Measurements from ENCODE around the gene PPP3R2.

PPP3R2 gene

DNA sequence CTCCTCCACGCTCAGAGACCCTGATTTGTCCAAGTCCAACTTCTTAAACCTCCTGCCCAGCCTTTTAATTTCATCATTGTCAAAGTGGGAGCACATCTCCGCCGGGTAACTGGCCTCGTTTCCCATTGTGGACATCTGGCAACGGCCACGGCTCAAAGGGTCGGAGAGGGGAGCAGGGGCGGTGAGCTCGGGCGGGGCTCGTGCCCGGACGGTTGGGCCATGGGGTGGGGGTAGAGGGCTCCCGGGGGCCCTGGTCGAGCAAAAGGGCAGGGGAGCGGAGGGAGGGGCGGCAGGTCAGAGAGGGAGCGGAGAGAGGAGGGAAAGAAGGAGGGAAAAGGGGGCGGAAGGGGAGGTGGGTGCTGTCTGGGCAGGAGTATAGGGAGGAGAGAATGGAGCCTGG, at the start of gene PPP3R2:
TSS of gene PPP3R2 (minus strand) at position 174 of the 400 bp plus-strand sequence. CDS start at position 126, 48 bp downstream.
- TF ChIP-seq, protein P1, sequence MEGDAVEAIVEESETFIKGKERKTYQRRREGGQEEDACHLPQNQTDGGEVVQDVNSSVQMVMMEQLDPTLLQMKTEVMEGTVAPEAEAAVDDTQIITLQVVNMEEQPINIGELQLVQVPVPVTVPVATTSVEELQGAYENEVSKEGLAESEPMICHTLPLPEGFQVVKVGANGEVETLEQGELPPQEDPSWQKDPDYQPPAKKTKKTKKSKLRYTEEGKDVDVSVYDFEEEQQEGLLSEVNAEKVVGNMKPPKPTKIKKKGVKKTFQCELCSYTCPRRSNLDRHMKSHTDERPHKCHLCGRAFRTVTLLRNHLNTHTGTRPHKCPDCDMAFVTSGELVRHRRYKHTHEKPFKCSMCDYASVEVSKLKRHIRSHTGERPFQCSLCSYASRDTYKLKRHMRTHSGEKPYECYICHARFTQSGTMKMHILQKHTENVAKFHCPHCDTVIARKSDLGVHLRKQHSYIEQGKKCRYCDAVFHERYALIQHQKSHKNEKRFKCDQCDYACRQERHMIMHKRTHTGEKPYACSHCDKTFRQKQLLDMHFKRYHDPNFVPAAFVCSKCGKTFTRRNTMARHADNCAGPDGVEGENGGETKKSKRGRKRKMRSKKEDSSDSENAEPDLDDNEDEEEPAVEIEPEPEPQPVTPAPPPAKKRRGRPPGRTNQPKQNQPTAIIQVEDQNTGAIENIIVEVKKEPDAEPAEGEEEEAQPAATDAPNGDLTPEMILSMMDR (IDR thresholded peaks at IDR 0.05; ENCODE audit: insufficient read depth, low read depth, low read length, missing control alignments), result no peak
- H3K4me3 ChIP-seq (ENCODE audit: low read depth, low read length), result no peak within 1 kb of the TSS
- no peak for DNase-seq (ENCODE audit: low read depth)

- TF ChIP-seq, protein P1 (IDR thresholded peaks at IDR 0.05; ENCODE audit: insufficient read depth, low read depth, low read length, missing control alignments), result no peak
- DNase-seq (ENCODE audit: low read depth), result no peak
- H3K4me3 ChIP-seq (ENCODE audit: low read depth, low read length), result no peak overlapping the region
Observed at GRCh38 chr9:101639785-101640665, 45.3 kb upstream of the PPP3R2 start.

DNA sequence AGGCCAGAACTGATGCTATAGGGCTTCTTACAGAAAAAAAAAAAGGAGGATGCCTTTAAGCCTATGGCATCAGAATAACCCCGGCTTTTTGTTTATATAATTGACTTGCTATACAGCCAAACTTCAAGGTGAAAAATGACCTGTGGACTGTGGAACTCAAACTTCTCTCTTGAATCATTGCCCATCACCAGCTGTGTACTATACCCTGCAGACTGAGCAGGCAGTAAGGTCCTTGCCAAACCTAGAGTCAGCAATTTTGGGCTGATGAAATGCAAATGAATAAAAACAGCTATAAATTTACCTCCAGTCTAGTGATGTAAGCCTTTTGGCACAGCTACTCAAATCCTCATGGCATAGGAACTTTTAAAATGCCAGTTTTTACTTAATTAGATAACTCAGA, 44.5 kb upstream of the PPP3R2 start:
- TF ChIP-seq, protein P1 (IDR thresholded peaks at IDR 0.05; ENCODE audit: insufficient read depth, low read depth, low read length, missing control alignments), result no peak
- DNase-seq (ENCODE audit: low read depth), result no peak
- H3K4me3 ChIP-seq (ENCODE audit: low read depth, low read length), result no peak overlapping the region

DNA sequence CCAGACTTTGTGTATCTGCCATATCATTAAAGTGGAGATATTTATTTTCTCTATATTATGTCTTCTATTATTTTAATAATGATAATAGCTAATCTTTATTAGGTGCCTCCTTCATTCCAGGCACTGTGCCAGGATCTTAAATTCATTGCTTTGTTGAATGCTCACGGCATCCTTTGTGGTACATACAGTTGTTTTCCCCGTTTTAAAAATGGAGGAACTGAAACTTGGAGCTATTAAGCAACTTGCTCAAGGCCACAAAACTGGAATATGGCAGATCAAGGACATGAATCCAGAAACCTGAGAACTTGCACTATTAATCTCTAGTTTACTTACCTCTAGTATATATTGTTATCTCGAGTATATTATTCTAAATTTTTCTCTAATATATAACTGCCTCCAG, 41.5 kb upstream of the PPP3R2 start:
- no peak overlapping the region for H3K4me3 ChIP-seq (ENCODE audit: low read depth, low read length)
- TF ChIP-seq, protein P1 (IDR thresholded peaks at IDR 0.05; ENCODE audit: insufficient read depth, low read depth, low read length, missing control alignments), result no peak
- no peak for DNase-seq (ENCODE audit: low read depth)

DNA sequence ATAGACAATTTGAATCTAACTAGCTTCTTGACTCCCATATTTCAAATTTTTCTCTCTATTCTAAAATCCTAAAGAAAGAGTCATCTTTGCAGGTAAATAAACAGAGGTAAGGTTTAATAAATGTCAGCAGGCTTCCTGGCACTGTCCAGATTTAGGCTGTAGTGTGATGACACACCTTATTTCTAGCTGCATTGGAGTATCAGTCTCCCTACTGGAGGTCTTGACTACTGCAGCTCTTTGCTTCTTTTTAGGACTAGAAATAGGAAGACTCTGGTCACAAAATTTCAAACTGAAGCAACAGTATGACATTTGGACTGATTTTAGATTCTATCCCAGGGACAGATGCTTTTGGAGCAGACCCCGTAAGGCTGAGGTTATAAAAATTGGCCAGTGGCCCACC, 40.7 kb upstream of the PPP3R2 start:
- H3K4me3 ChIP-seq (ENCODE audit: low read depth, low read length), result no peak overlapping the region
- TF ChIP-seq, protein P1 (IDR thresholded peaks at IDR 0.05; ENCODE audit: insufficient read depth, low read depth, low read length, missing control alignments), result no peak
- no peak for DNase-seq (ENCODE audit: low read depth)

- TF ChIP-seq, protein P1 (IDR thresholded peaks at IDR 0.05; ENCODE audit: insufficient read depth, low read depth, low read length, missing control alignments), result no peak
- H3K4me3 ChIP-seq (ENCODE audit: low read depth, low read length), result no peak overlapping the region
- DNase-seq (ENCODE audit: low read depth), result no peak
Observed at GRCh38 chr9:101634741-101635409, 40.1 kb upstream of the PPP3R2 start.

Data from GM12865 (cell line).